ENCODE data around the gene DNAH17. TPM values are rescaled to one million over a fixed set of nuclear protein-coding genes. Genes with fewer than 3 reads are reported as not detected.

DNAH17 gene
- total RNA-seq, 1 donor from 2014 or later, result 2.8 TPM

- intact Hi-C loops (cut with DNase I), result no loop called here
- Histone ChIP-seq H3K27me3 (no peaks in the 10 kb centered on the region), H3K36me3 (peaks cover 94% of the 10 kb centered on the region), H3K4me3 (no peak overlapping the region), H3K9me3 (no peaks in the 10 kb centered on the region), H3K27ac (no peak overlapping the region), H3K4me1 (peaks cover 15% of the 10 kb centered on the region)
- ATAC-seq (no peak), DNase-seq (no peak)
- TF ChIP-seq CTCF (IDR thresholded peaks at IDR 0.05), result no peak
These were observed 175.3 kb downstream of the DNAH17 start for GRCh38 chr17:78401891-78402290.

- Histone ChIP-seq H3K4me1 (peaks cover 22% of the 10 kb centered on the region), H3K4me3 (no peak overlapping the region), H3K9me3 (no peaks in the 10 kb centered on the region), H3K27ac (no peak overlapping the region), H3K36me3 (peaks cover 97% of the 10 kb centered on the region), H3K27me3 (no peaks in the 10 kb centered on the region)
- ATAC-seq, result peak; percentile 46
- no peak for DNase-seq
- TF ChIP-seq CTCF (IDR thresholded peaks at IDR 0.05), result no peak
- intact Hi-C loops (cut with DNase I), result no loop called here
These were observed 175.9 kb downstream of the DNAH17 start for GRCh38 chr17:78401246-78401645.

- no peaks in the 10 kb centered on the region for H3K27me3 ChIP-seq
- H3K27ac ChIP-seq, result no peak overlapping the region
- no peak overlapping the region for H3K4me3 ChIP-seq
- no peak for TF ChIP-seq CTCF (IDR thresholded peaks at IDR 0.05)
- DNase-seq, result no peak
- intact Hi-C loops (cut with DNase I), result no loop called here
- H3K4me1 ChIP-seq, result peaks cover 27% of the 10 kb centered on the region
- no peak for ATAC-seq
- peaks cover 97% of the 10 kb centered on the region for H3K36me3 ChIP-seq
- H3K9me3 ChIP-seq, result no peaks in the 10 kb centered on the region
These were observed 176.5 kb downstream of the DNAH17 start for GRCh38 chr17:78400581-78401240.

- Histone ChIP-seq H3K4me3 (no peak overlapping the region), H3K27ac (no peak overlapping the region), H3K4me1 (peaks cover 33% of the 10 kb centered on the region), H3K27me3 (no peaks in the 10 kb centered on the region), H3K9me3 (no peaks in the 10 kb centered on the region), H3K36me3 (peaks cover 97% of the 10 kb centered on the region)
- DNase-seq (no peak), ATAC-seq (no peak)
- no peak for TF ChIP-seq CTCF (IDR thresholded peaks at IDR 0.05)
- intact Hi-C loops (cut with DNase I), result no loop called here
These were observed 177.5 kb downstream of the DNAH17 start for GRCh38 chr17:78399693-78400144.

GRCh38 chr17:78399028-78399692, 178.0 kb downstream of the DNAH17 start:
- Histone ChIP-seq H3K4me3 (no peak overlapping the region), H3K27ac (no peak overlapping the region), H3K36me3 (peaks cover 97% of the 10 kb centered on the region), H3K9me3 (no peaks in the 10 kb centered on the region), H3K27me3 (no peaks in the 10 kb centered on the region), H3K4me1 (peaks cover 33% of the 10 kb centered on the region)
- DNase-seq, result no peak
- no peak for ATAC-seq
- TF ChIP-seq CTCF (IDR thresholded peaks at IDR 0.05), result no peak
- intact Hi-C loops (cut with DNase I), result no loop called here
